HCT116 (cell line): ENCODE measurements around the gene KLK6.

ENCODE experiments used
- EZH2 ChIP-seq: fragments of 200-600 bp; sonication (generic); IDR thresholded peaks from 2 replicates; pipeline ENCODE4 v1.6.1; 2017; ENCODE audit warnings: antibody characterized with exemption, mixed run types
- EZH2phosphoT487 ChIP-seq: fragments of 200-600 bp; IDR thresholded peaks from 2 replicates; pipeline ENCODE4 v1.6.1; 2018; ENCODE audit warnings: antibody characterized with exemption, borderline replicate concordance
- JUND ChIP-seq: IDR thresholded peaks from 2 replicates; pipeline ENCODE4 v1.6.1; 2012
- POLR2A ChIP-seq: IDR thresholded peaks from 2 replicates; pipeline ENCODE4 v1.7.0; 2011; ENCODE audit warnings: borderline replicate concordance; ENCODE audit not compliant: insufficient read depth, insufficient read length; ENCODE audit errors: extremely low read depth
- POLR2AphosphoS5 ChIP-seq: IDR thresholded peaks from 2 replicates; pipeline ENCODE4 v1.6.1; 2011; ENCODE audit warnings: mild to moderate bottlenecking, low read depth, low read length, moderate library complexity
- RAD21 ChIP-seq: IDR thresholded peaks from 2 replicates; pipeline ENCODE4 v1.6.1; 2012; ENCODE audit warnings: low read depth, mild to moderate bottlenecking
- SP1 ChIP-seq: IDR thresholded peaks from 2 replicates; pipeline ENCODE4 v1.6.1; 2012; ENCODE audit warnings: low read depth
- TCF7L2 ChIP-seq: IDR thresholded peaks from 2 replicates; pipeline ENCODE4 v1.7.0; 2011; ENCODE audit warnings: borderline replicate concordance, inconsistent platforms; ENCODE audit not compliant: insufficient read depth, insufficient read length; ENCODE audit errors: extremely low read depth
- ZNF274 ChIP-seq: fragments of 200-500 bp; sonication (Bioruptor generic); IDR thresholded peaks from 2 replicates; pipeline ENCODE4 v1.6.1; 2014; ENCODE audit warnings: mild to moderate bottlenecking, low read depth, low read length, inconsistent platforms
- TF ChIP-seq, protein P1 (sequence below), 3 experiments: fragments of 200-600 bp in 1 of 3; sonication (generic) in 1 of 3; IDR thresholded peaks in 2 of 3; conservative IDR thresholded peaks in 1 of 3; 2 replicates each; pipeline ENCODE4 v1.5.1; 2012 to 2017; ENCODE audit warnings: low read depth in 2 of 3, low read length in 2 of 3, antibody characterized with exemption in 1 of 3, borderline replicate concordance in 1 of 3, control low read depth in 1 of 3, mild to moderate bottlenecking in 1 of 3, mixed read lengths in 1 of 3, mixed run types in 1 of 3, moderate library complexity in 1 of 3; ENCODE audit not compliant: insufficient read depth in 1 of 3
- TF ChIP-seq, protein P2 (sequence below): IDR thresholded peaks from 2 replicates; pipeline ENCODE4 v1.6.1; 2012
- TF ChIP-seq, protein P3 (sequence below): IDR thresholded peaks from 2 replicates; pipeline ENCODE4 v1.6.1; 2012; ENCODE audit warnings: low read depth

DNA sequence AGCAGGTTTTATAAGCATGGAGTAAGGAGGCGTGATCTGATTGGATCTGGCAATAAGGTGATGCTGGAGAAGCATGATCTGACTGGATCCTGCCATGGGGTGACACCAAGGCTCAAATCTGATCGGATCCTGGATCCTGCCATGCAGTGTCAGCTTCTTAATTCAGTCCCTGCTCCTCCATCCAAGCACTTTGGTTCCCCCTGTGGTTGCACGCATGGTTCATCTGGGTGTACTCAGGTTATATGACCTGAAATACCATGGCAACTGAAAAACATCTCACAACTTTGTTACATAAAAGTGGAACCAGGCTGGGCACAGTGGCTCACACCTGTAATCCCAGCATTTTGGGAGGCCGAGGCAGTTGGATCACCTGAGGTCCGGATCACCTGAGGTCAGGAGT lies 40.6 kb downstream of the KLK6 start:
- TF ChIP-seq RAD21 (no peak), EZH2 (no peak), POLR2A (no peak), POLR2AphosphoS5 (no peak), JUND (no peak), TCF7L2 (no peak), SP1 (no peak), EZH2phosphoT487 (no peak), ZNF274 (no peak)
- TF ChIP-seq, protein P1, sequence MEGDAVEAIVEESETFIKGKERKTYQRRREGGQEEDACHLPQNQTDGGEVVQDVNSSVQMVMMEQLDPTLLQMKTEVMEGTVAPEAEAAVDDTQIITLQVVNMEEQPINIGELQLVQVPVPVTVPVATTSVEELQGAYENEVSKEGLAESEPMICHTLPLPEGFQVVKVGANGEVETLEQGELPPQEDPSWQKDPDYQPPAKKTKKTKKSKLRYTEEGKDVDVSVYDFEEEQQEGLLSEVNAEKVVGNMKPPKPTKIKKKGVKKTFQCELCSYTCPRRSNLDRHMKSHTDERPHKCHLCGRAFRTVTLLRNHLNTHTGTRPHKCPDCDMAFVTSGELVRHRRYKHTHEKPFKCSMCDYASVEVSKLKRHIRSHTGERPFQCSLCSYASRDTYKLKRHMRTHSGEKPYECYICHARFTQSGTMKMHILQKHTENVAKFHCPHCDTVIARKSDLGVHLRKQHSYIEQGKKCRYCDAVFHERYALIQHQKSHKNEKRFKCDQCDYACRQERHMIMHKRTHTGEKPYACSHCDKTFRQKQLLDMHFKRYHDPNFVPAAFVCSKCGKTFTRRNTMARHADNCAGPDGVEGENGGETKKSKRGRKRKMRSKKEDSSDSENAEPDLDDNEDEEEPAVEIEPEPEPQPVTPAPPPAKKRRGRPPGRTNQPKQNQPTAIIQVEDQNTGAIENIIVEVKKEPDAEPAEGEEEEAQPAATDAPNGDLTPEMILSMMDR (IDR thresholded peaks at IDR 0.05 in 2 of 3, conservative IDR thresholded peaks at IDR 0.05 in 1 of 3; ENCODE audit: borderline replicate concordance in 1 of 3, insufficient read depth in 1 of 3, low read depth in 2 of 3, low read length in 2 of 3), result no peak
- TF ChIP-seq, protein P2, sequence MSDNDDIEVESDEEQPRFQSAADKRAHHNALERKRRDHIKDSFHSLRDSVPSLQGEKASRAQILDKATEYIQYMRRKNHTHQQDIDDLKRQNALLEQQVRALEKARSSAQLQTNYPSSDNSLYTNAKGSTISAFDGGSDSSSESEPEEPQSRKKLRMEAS, result no peak
- TF ChIP-seq, protein P3, sequence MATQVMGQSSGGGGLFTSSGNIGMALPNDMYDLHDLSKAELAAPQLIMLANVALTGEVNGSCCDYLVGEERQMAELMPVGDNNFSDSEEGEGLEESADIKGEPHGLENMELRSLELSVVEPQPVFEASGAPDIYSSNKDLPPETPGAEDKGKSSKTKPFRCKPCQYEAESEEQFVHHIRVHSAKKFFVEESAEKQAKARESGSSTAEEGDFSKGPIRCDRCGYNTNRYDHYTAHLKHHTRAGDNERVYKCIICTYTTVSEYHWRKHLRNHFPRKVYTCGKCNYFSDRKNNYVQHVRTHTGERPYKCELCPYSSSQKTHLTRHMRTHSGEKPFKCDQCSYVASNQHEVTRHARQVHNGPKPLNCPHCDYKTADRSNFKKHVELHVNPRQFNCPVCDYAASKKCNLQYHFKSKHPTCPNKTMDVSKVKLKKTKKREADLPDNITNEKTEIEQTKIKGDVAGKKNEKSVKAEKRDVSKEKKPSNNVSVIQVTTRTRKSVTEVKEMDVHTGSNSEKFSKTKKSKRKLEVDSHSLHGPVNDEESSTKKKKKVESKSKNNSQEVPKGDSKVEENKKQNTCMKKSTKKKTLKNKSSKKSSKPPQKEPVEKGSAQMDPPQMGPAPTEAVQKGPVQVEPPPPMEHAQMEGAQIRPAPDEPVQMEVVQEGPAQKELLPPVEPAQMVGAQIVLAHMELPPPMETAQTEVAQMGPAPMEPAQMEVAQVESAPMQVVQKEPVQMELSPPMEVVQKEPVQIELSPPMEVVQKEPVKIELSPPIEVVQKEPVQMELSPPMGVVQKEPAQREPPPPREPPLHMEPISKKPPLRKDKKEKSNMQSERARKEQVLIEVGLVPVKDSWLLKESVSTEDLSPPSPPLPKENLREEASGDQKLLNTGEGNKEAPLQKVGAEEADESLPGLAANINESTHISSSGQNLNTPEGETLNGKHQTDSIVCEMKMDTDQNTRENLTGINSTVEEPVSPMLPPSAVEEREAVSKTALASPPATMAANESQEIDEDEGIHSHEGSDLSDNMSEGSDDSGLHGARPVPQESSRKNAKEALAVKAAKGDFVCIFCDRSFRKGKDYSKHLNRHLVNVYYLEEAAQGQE, result no peak
